ENCODE measurements around the gene DEPP1. TPM values are rescaled to one million over a fixed set of nuclear protein-coding genes. Genes with fewer than 3 reads are reported as not detected.
A peak's percentile ranks its signal among the peaks of the same experiment; 100 is the strongest.

DEPP1 gene
- total and polyA plus RNA-seq, 2 of the 13 experiments (the other 11 are each of a cell fraction or from before 2014, with no cell fraction given), result 14.8 to 270 TPM

- TF ChIP-seq ZNF710 (CRISPR knock-in tag; IDR thresholded peaks at IDR 0.05; ENCODE audit: borderline replicate concordance), result no peak
- no peak for TF ChIP-seq CAMTA2 (CRISPR knock-in tag; IDR thresholded peaks at IDR 0.05; ENCODE audit: borderline replicate concordance)
- TF ChIP-seq TBL1XR1 (IDR thresholded peaks at IDR 0.05; ENCODE audit: borderline replicate concordance, low read length, partially characterized antibody), result no peak
- no peak for TF ChIP-seq ARID3A (IDR thresholded peaks at IDR 0.05; ENCODE audit: low read depth, low read length)
Observed at GRCh38 chr10:44979281-44980191, 927 bp upstream of the DEPP1 start (continued).

- FAIRE-seq (peak; percentile 46), ATAC-seq (no peak), DNase-seq (ENCODE audit: low spot score) (no peak)
- in situ Hi-C loops (cut with HindIII; ENCODE audit: extremely low pct_ligation_motif_present, low pct_unique_long_range_greater_than_20kb) (loop anchor here (5.0 kb wide), 1 partner anchor 46 kb away; no protein-coding TSS in a partner anchor), intact Hi-C loops (cut with micrococcal nuclease; ENCODE audit: unreplicated experiment) (no loop called here)
- peaks cover under 1 to 25% of the 10 kb centered on the region in 2 experiments; a peak in 3 of 5 replicates for H3K36me3 ChIP-seq (replicated peaks in 1 of 2; ENCODE audit: control insufficient read depth in 1 of 2, insufficient read depth in 2 of 2, low read length in 2 of 2)
- peak overlapping the region; percentile 97 for H3K27ac ChIP-seq (ENCODE audit: extremely low read length, insufficient read depth, low read length)
- no peaks in the 10 kb centered on the region; a peak in 1 of 5 replicates for H3K27me3 ChIP-seq (ENCODE audit: control insufficient read depth in 1 of 2, insufficient read depth in 2 of 2, low read length in 2 of 2)
- TSS peak; percentile 84 for BruUV-seq (replicated peaks)
- peaks cover 77% of the 10 kb centered on the region for H3K4me1 ChIP-seq (ENCODE audit: insufficient read depth, low read length)
- H3K9ac ChIP-seq (ENCODE audit: insufficient read depth, low read depth, low read length), result peak overlapping the region; percentile 95
- H2AFZ ChIP-seq (ENCODE audit: low read length), result no peak overlapping the region
- peak overlapping the region; percentile 64 to 89 (median 78) for H3K4me3 ChIP-seq (replicated peaks in 1 of 3; ENCODE audit: insufficient read depth in 1 of 3, low read depth in 2 of 3, low read length in 3 of 3)
- peaks cover 40% of the 10 kb centered on the region for H4K20me1 ChIP-seq (ENCODE audit: insufficient read depth, low read length)
- peak overlapping the region; percentile 90 for H3K4me2 ChIP-seq (ENCODE audit: low read depth, low read length)
- ChIA-PET POLR2A (interaction anchor here (0.6 to 12.6 kb wide), 19 partner anchors 13 to 1569 kb away, joined by 3 to 863 read pairs (median 9); partner anchors contain the start of genes HNRNPF, RASSF4, TMEM72 and ZNF22), CTCF (ENCODE audit: low intra/inter-chr PET ratio, low total read pairs) (no interaction called here)
- peaks cover 33% of the 10 kb centered on the region for H3K79me2 ChIP-seq (ENCODE audit: insufficient read depth, low read length)
- WGBS (ENCODE audit: low lambda C conversion rate), result 3% methylated on average over 4 of the region's 4 CpGs
- H3K9me3 ChIP-seq (ENCODE audit: low read length), result no peaks in the 10 kb centered on the region
- TF ChIP-seq CAMTA2 (CRISPR knock-in tag; IDR thresholded peaks at IDR 0.05; ENCODE audit: borderline replicate concordance), result no peak
- TF ChIP-seq HMGXB4 (CRISPR knock-in tag; IDR thresholded peaks at IDR 0.05; ENCODE audit: borderline replicate concordance in 1 of 2, low read depth in 1 of 2), result peak in 1 of 2 experiments; percentile 30; a peak in 2 of 4 replicates
- 0 out of 2 replicates have a peak, but pooled peaks have one; percentile 29 for TF ChIP-seq ZNF510 (CRISPR knock-in tag; IDR thresholded peaks at IDR 0.05; ENCODE audit: low read depth)
- 0 out of 2 replicates have a peak, but pooled peaks have one; percentile 27 for TF ChIP-seq PAX8 (CRISPR knock-in tag; IDR thresholded peaks at IDR 0.05; ENCODE audit: borderline replicate concordance)
- peak; percentile 28; the same call in 1 of the 2 replicates for TF ChIP-seq NFIC (IDR thresholded peaks at IDR 0.05; ENCODE audit: low read length)
- TF ChIP-seq ZNF768 (CRISPR knock-in tag; IDR thresholded peaks at IDR 0.05), result no peak
- 0 out of 2 replicates have a peak, but pooled peaks have one; percentile 29 for TF ChIP-seq ZNF570 (CRISPR knock-in tag; IDR thresholded peaks at IDR 0.05; ENCODE audit: borderline replicate concordance)
- TF ChIP-seq RCOR2 (CRISPR knock-in tag; IDR thresholded peaks at IDR 0.05), result no peak
- TF ChIP-seq SMAD3 (CRISPR knock-in tag; IDR thresholded peaks at IDR 0.05), result no peak
- no peak for TF ChIP-seq ZNF841 (CRISPR knock-in tag; IDR thresholded peaks at IDR 0.05; ENCODE audit: borderline replicate concordance)
- TF ChIP-seq ZNF253 (CRISPR knock-in tag; IDR thresholded peaks at IDR 0.05; ENCODE audit: borderline replicate concordance), result no peak
- TF ChIP-seq RORA (CRISPR knock-in tag; IDR thresholded peaks at IDR 0.05), result peak; percentile 66; the same call in 1 of the 2 replicates
Observed at GRCh38 chr10:44978213-44978569, 418 bp downstream of the DEPP1 start.
